MCF 10A (cell line): ENCODE measurements around the gene ZSCAN12. TPM values are rescaled to one million over a fixed set of nuclear protein-coding genes. Genes with fewer than 3 reads are reported as not detected.

Experiments
- BruUV-seq: library from RNA; stranded (reverse); fragments of 400-500 nt; replicated peaks from 2 replicates; lab custom pipeline; 2021; lab: Mats Ljungman, UMichigan
- CTCF ChIA-PET: fragments of 300-600 bp; sonication (Branson Sonifier 250); formaldehyde crosslinking; extraction: SDS; loops from one replicate; lab custom pipeline; 2021; ENCODE audit warnings: antibody characterized with exemption, inconsistent platforms; lab: Yijun Ruan, JAX
- POLR2A ChIA-PET: fragments of 300-600, 350-650 bp; sonication (Branson Sonifier 250); formaldehyde crosslinking; extraction: SDS; loops from one replicate; lab custom pipeline; 2020; ENCODE audit warnings: antibody characterized with exemption, inconsistent platforms; lab: Yijun Ruan, JAX
- DNase-seq: peaks from one replicate; pipeline ENCODE4 v3.0.0-alpha.2; 2018; ENCODE audit not compliant: unreplicated experiment
- H3K27ac Mint-ChIP-seq: one replicate; pipeline ENCODE4 v1.8.0; 2022; ENCODE audit warnings: mild to moderate bottlenecking, low read depth, mixed read lengths; ENCODE audit not compliant: unreplicated experiment
- H3K27me3 Mint-ChIP-seq: one replicate; pipeline ENCODE4 v1.8.0; 2022; ENCODE audit warnings: mixed read lengths; ENCODE audit not compliant: insufficient read depth, unreplicated experiment
- H3K36me3 Mint-ChIP-seq: one replicate; pipeline ENCODE4 v1.8.0; 2022; ENCODE audit warnings: mild to moderate bottlenecking, moderate library complexity, mixed read lengths; ENCODE audit not compliant: insufficient read depth, unreplicated experiment
- H3K4me1 Mint-ChIP-seq: one replicate; pipeline ENCODE4 v1.8.0; 2022; ENCODE audit warnings: mixed read lengths; ENCODE audit not compliant: insufficient read depth, unreplicated experiment
- H3K4me3 Mint-ChIP-seq: one replicate; pipeline ENCODE4 v1.8.0; 2022; ENCODE audit warnings: mild to moderate bottlenecking, moderate library complexity, mixed read lengths; ENCODE audit not compliant: unreplicated experiment
- H3K9me3 Mint-ChIP-seq: one replicate; pipeline ENCODE4 v1.8.0; 2022; ENCODE audit warnings: mixed read lengths; ENCODE audit not compliant: unreplicated experiment
- intact Hi-C: fragments of 100-400 bp; cut with micrococcal nuclease; formaldehyde crosslinking; loops from 2 replicates; pipeline ENCODE4 v1.14.1; 2022
- total RNA-seq: library from RNA; stranded (reverse); gene quantifications from 2 replicates; pipeline ENCODE4 v1.2.3, GENCODE V29; 2022
- TF ChIP-seq, protein P1 (sequence below): fragments of 200-600 bp; IDR thresholded peaks from one replicate; pipeline ENCODE4 v1.8.0; 2022; ENCODE audit warnings: antibody characterized with exemption, mild to moderate bottlenecking; ENCODE audit not compliant: unreplicated experiment

ZSCAN12 gene
- total RNA-seq, 1 experiment from 2014 or later = 4.4 TPM

GRCh38 chr6:28335564-28336283, 63.8 kb downstream of the ZSCAN12 start, which contains the start of gene ZSCAN31:
TSS of gene ZSCAN31 (minus strand) at chr6:28336148. CDS start at chr6:28329683, 6,465 bp downstream.
- POLR2A ChIA-PET = interaction anchor here (0.5 to 4.4 kb wide), 29 partner anchors 9 to 1724 kb away, joined by 3 to 71 read pairs (median 6); partner anchors contain the start of genes PGBD1, ZKSCAN3, ZKSCAN4 and ZKSCAN8
- peaks cover 4% of the 10 kb centered on the region for H3K9me3 Mint-ChIP-seq
- CTCF ChIA-PET = interaction anchor here (0.6 to 1.5 kb wide), 3 partner anchors 20 to 417 kb away, joined by 3 to 14 read pairs (median 7); no protein-coding TSS in a partner anchor
- peak; percentile 98 for DNase-seq
- no peaks in the 10 kb centered on the region for H3K27me3 Mint-ChIP-seq
- TF ChIP-seq, protein P1, sequence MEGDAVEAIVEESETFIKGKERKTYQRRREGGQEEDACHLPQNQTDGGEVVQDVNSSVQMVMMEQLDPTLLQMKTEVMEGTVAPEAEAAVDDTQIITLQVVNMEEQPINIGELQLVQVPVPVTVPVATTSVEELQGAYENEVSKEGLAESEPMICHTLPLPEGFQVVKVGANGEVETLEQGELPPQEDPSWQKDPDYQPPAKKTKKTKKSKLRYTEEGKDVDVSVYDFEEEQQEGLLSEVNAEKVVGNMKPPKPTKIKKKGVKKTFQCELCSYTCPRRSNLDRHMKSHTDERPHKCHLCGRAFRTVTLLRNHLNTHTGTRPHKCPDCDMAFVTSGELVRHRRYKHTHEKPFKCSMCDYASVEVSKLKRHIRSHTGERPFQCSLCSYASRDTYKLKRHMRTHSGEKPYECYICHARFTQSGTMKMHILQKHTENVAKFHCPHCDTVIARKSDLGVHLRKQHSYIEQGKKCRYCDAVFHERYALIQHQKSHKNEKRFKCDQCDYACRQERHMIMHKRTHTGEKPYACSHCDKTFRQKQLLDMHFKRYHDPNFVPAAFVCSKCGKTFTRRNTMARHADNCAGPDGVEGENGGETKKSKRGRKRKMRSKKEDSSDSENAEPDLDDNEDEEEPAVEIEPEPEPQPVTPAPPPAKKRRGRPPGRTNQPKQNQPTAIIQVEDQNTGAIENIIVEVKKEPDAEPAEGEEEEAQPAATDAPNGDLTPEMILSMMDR = no peak
- TSS peak; percentile 86 for BruUV-seq
- H3K4me1 Mint-ChIP-seq = no peaks in the 10 kb centered on the region
- no peak within 1 kb of the TSS for H3K4me3 Mint-ChIP-seq
- H3K27ac Mint-ChIP-seq = no peak within 1 kb of the TSS
- H3K36me3 Mint-ChIP-seq = no peaks in the 10 kb centered on the region
- intact Hi-C loops = loop anchor here (1.0 to 5.0 kb wide), 3 partner anchors 53 to 198 kb away; partner anchors contain the start of gene ZSCAN26

GRCh38 chr6:28335040-28335563, 64.4 kb downstream of the ZSCAN12 start:
- H3K9me3 Mint-ChIP-seq = peaks cover 9% of the 10 kb centered on the region
- H3K4me1 Mint-ChIP-seq = no peaks in the 10 kb centered on the region
- H3K36me3 Mint-ChIP-seq = no peaks in the 10 kb centered on the region
- TF ChIP-seq, protein P1 = no peak
- no peak overlapping the region for H3K4me3 Mint-ChIP-seq
- CTCF ChIA-PET = interaction anchor here (0.6 to 1.5 kb wide), 2 partner anchors 20 to 56 kb away, joined by 7 to 14 read pairs; no protein-coding TSS in a partner anchor
- intact Hi-C loops = loop anchor here (5.0 kb wide), 1 partner anchor 198 kb away; no protein-coding TSS in a partner anchor
- no peaks in the 10 kb centered on the region for H3K27me3 Mint-ChIP-seq
- no peak for DNase-seq
- POLR2A ChIA-PET = interaction anchor here (0.5 to 4.4 kb wide), 28 partner anchors 8 to 1725 kb away, joined by 3 to 71 read pairs (median 6); partner anchors contain the start of genes PGBD1, ZKSCAN3, ZKSCAN4 and ZKSCAN8
- BruUV-seq = no TSS peak
- no peak overlapping the region for H3K27ac Mint-ChIP-seq

- no peaks in the 10 kb centered on the region for H3K27me3 Mint-ChIP-seq
- TF ChIP-seq, protein P1 = no peak
- ChIA-PET POLR2A (interaction anchor here (0.9 to 3.8 kb wide), 10 partner anchors 9 to 607 kb away, joined by 3 to 52 read pairs (median 6); partner anchors contain the start of genes ZKSCAN3 and ZSCAN26), CTCF (interaction anchor here (0.6 kb wide), 1 partner anchor 55 kb away, joined by 7 read pairs; no protein-coding TSS in a partner anchor)
- no peaks in the 10 kb centered on the region for H3K4me1 Mint-ChIP-seq
- DNase-seq = no peak
- no peaks in the 10 kb centered on the region for H3K36me3 Mint-ChIP-seq
- intact Hi-C loops = loop anchor here (5.0 kb wide), 1 partner anchor 197 kb away; no protein-coding TSS in a partner anchor
- H3K27ac Mint-ChIP-seq = no peak overlapping the region
- peaks cover 9% of the 10 kb centered on the region for H3K9me3 Mint-ChIP-seq
- H3K4me3 Mint-ChIP-seq = no peak overlapping the region
- no TSS peak for BruUV-seq
Measured at GRCh38 chr6:28334286-28335039, 65.1 kb downstream of the ZSCAN12 start.
